GM13976 (cell line): ENCODE results near the gene RAB35.

ENCODE experiments used
- DNase-seq: peaks from one replicate; pipeline ENCODE4 v3.0.0; 2012; ENCODE audit warnings: low spot score
- CTCF ChIP-seq: IDR thresholded peaks from 2 replicates; pipeline ENCODE4 v1.5.1; 2012; ENCODE audit warnings: borderline replicate concordance, mild to moderate bottlenecking; ENCODE audit not compliant: insufficient read depth; ENCODE audit errors: extremely low read depth, missing control alignments, control extremely low read depth
- in situ Hi-C: fragments of 300-500 bp; cut with MboI; formaldehyde crosslinking; loops from one replicate; pipeline ENCODE4 v1.12.0; 2022; ENCODE audit warnings: low sequenced_read_pairs, mixed read lengths, inconsistent platforms; ENCODE audit not compliant: unreplicated experiment

The RAB35 gene

GRCh38 chr12:120085920-120086645 is 30.5 kb downstream of the RAB35 start:
- TF ChIP-seq CTCF, result no peak
- in situ Hi-C loops, result no loop called here
- no peak for DNase-seq

- DNase-seq, result no peak
- no peak for TF ChIP-seq CTCF
- in situ Hi-C loops, result no loop called here
Measured at GRCh38 chr12:120081641-120082040, 34.9 kb downstream of the RAB35 start.

- no peak for DNase-seq
- in situ Hi-C loops, result no loop called here
Measured at GRCh38 chr12:120079411-120080400, 36.8 kb downstream of the RAB35 start.

GRCh38 chr12:120078868-120079267 is 37.7 kb downstream of the RAB35 start:
- no peak for DNase-seq
- in situ Hi-C loops, result no loop called here
- no peak for TF ChIP-seq CTCF

More at GRCh38 chr12:120079411-120080400, 36.8 kb downstream of the RAB35 start:
- no peak for TF ChIP-seq CTCF

GRCh38 chr12:120077260-120077659 is 39.3 kb downstream of the RAB35 start:
- TF ChIP-seq CTCF, result no peak
- no peak for DNase-seq
- in situ Hi-C loops, result no loop called here

GRCh38 chr12:120076651-120077050 is 39.9 kb downstream of the RAB35 start:
- no peak for DNase-seq
- in situ Hi-C loops, result no loop called here

More at GRCh38 chr12:120076651-120077050, 39.9 kb downstream of the RAB35 start:
- no peak for TF ChIP-seq CTCF
